Thyroid gland (tissue), 4 donors: ENCODE results near the gene MRPS6.

ENCODE experiments used
- POLR2A ChIP-seq, 2 donors: fragments of 450-650 bp; IDR thresholded peaks; one replicate each; pipeline ENCODE4 v1.6.1; 2017; ENCODE audit warnings: antibody characterized with exemption in 2 of 2, mild to moderate bottlenecking in 2 of 2, moderate library complexity in 1 of 2
- TF ChIP-seq, protein P1 (sequence below), 6 experiments: fragments of 200-600 bp in 3 of 6; fragments of 450-650 bp in 3 of 6; sonication (generic) in 3 of 6; IDR thresholded peaks; one replicate each; pipeline ENCODE4 v1.5.1; 2016 to 2019; ENCODE audit warnings: antibody characterized with exemption in 6 of 6, mild to moderate bottlenecking in 2 of 6, inconsistent platforms in 1 of 6, moderate library complexity in 1 of 6

DNA sequence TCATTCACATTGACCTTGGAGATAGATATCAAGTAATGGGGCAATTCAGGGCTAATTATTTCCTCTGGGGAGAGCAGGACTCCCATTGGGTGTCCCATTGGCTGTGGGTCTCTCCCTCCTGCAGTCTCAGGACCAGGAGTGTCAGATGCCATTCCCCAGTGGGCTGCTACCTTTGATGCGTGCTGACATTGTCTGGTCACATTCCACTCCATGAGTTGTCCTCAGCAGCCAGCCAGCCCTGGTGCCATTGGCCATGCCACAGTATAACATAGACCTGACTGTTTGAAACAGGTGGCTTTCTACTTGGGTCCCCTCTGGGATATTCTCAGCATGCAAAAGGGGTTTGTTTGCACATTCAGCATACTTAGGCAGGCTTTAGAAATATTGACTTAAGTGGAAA is 118.5 kb downstream of the MRPS6 start:
- no peak for TF ChIP-seq POLR2A (IDR thresholded peaks at IDR 0.05)
- TF ChIP-seq, protein P1, sequence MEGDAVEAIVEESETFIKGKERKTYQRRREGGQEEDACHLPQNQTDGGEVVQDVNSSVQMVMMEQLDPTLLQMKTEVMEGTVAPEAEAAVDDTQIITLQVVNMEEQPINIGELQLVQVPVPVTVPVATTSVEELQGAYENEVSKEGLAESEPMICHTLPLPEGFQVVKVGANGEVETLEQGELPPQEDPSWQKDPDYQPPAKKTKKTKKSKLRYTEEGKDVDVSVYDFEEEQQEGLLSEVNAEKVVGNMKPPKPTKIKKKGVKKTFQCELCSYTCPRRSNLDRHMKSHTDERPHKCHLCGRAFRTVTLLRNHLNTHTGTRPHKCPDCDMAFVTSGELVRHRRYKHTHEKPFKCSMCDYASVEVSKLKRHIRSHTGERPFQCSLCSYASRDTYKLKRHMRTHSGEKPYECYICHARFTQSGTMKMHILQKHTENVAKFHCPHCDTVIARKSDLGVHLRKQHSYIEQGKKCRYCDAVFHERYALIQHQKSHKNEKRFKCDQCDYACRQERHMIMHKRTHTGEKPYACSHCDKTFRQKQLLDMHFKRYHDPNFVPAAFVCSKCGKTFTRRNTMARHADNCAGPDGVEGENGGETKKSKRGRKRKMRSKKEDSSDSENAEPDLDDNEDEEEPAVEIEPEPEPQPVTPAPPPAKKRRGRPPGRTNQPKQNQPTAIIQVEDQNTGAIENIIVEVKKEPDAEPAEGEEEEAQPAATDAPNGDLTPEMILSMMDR (IDR thresholded peaks at IDR 0.05): no peak
